Skin epidermis (tissue), 12 donors: ENCODE results near the gene HOXB3.
"Not testable (repeated sequence)": the region's sequence is repeated elsewhere in the genome, so short reads cannot be mapped to it uniquely, and the experiment has no call there.

Source experiments
- H3K27ac ChIP-seq, 21 experiments: fragments of 200-600 bp; sonication (generic) in 11 of 21; one replicate each; pipeline ENCODE4 v1.5.0; 2020; ENCODE audit warnings: mild to moderate bottlenecking in 3 of 21, inconsistent platforms in 2 of 21, moderate library complexity in 2 of 21
- H3K4me3 ChIP-seq, 7 experiments: fragments of 200-600 bp; sonication (generic) in 2 of 7; one replicate each; pipeline ENCODE4 v1.5.0; 2020; ENCODE audit warnings: inconsistent platforms in 2 of 7, mild to moderate bottlenecking in 2 of 7, moderate library complexity in 1 of 7

Gene HOXB3

DNA sequence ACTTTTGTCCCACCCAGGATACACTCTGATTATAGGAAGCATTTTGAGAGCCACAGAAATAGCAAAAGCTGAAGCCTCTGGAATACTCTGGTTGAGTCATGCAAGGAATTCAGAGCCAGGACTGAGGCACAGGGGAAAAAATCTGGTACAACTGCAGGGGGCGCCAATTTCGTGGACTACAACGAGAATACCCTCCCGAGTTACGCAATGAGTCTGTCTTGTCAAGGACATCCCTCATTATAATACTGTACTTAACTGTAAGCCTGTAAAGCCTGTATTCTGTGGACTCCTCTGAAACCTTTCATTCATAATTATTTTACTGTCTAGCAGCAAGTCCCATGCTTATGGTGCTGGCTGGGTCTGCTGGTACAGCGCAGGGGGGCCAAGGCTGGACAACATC, 67.0 kb downstream of the HOXB3 start:
- no peak overlapping the region for H3K27ac ChIP-seq
- no peak overlapping the region for H3K4me3 ChIP-seq

DNA sequence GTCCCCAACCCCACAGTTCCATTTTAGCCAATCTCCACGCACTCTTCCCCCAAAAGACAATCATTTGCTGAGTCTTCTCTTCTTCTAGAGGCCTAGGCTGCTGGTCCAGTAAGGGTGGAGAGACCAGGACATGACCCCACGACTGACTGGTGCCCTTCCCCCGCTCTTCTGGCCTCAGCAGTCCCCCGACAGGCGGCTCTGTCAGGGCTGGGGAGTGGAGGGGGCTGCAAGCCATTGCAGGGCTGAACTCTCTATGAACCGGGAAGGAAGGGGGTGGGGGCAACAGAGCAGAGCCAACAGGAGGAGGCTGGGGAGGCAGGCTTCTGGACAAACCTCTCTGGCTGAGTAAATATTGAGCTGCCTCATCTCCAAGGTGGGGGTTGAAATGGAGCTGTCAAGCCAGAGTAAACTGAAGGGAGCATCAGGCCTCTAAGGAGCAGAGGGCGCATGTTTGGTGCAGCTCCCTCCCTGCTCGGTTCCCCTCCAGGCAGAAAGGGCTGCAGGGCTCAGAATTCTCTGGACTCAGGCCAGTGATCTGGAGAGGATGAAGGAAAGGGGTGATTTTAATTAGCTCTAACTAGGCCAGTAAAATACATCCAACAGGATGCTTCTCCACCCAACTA, 67.9 kb downstream of the HOXB3 start:
- no peak overlapping the region for H3K27ac ChIP-seq

GRCh38 chr17:48520631-48521079, 69.4 kb downstream of the HOXB3 start:
- Histone ChIP-seq H3K4me3 (no peak overlapping the region), H3K27ac (no peak overlapping the region)

More for the DNA sequence above, 67.9 kb downstream of the HOXB3 start:
- H3K4me3 ChIP-seq = no peak overlapping the region

DNA sequence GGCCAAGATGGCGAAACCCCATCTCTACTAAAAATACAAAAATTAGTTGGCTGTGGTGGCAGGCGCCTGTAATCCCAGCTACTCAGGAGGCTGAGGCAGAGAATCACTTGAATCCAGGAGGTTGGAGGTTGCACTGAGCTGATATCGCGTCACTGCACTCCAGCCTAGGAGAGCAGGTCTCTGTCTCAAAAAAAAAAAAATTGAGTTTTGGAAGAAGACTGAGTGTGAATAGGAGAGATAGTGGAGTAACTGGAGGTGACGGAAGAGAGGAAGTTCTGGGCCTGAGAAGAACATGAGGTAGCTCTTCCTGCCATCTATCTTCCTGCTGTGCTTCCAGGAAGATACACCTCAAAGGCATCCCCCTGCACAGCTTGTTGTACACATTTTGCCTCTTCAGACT, 70.6 kb downstream of the HOXB3 start:
- Histone ChIP-seq H3K4me3 (no peak overlapping the region), H3K27ac (no peak overlapping the region)

DNA sequence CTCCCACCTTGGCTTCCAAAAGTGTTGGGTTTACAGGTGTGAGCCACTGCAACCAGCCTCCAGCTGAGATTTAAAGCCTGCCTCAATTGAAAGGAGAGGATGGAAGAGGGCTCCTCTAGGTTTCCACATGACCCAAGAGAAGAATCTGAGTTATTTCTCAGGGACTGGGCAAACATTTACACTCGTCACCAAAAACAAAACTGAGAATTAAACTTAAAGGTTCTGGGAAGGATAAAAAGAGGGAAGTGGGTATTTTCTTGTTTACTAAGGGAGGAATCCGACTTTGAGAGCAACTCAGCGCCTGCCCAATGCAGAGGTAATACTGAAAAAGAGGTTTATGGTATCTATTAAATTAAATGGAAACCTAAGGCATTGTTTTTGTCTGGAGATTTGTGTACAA, 72.6 kb downstream of the HOXB3 start:
- H3K4me3 ChIP-seq = no peak overlapping the region
- no peak overlapping the region for H3K27ac ChIP-seq

DNA sequence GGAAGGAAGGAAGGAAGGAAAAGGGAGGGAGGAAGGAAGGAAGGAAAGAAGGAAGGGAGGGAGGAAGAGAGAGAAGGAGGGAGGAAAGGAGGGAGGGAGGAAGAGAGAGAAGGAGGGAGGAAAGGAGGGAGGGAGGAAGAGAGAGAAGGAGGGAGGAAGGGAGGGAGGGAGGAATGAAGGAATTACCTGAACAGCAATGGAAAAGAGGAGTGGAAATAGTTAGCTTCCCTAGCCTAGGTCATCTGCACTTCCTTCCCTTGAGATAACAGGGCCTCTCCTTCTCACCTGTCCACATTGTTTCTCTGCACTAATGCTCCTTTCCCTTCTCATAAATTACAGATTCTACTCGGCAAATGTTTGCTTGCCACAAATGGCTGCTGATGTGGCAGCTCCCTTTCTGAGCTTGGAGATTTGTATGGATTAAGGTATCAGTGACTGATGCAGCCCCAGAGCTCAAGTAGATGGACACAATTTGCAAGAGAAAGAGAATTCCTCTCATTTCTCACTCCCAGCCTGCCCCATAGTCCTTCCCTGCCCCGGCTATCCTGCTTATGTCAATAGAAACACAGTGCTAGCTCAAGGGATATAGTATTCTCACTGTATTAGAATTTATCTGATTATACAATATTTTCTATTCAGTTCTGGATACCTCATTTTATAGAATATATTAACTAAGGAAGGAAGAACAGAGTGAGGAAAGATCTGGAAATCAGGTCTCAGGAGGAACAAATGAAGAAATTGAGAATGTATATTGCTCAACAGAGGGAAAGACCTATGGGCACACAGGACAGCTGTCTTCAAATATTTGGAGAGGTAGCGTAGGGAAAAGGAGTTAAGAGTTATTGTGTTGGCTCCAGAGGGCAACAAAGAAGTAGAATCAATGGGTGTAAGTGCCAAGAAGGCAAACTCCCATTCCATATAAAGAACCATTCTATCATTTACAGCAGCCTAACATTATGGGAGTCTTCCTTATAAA, 73.8 kb downstream of the HOXB3 start:
- Histone ChIP-seq H3K27ac (no peak overlapping the region), H3K4me3 (no peak overlapping the region)

DNA sequence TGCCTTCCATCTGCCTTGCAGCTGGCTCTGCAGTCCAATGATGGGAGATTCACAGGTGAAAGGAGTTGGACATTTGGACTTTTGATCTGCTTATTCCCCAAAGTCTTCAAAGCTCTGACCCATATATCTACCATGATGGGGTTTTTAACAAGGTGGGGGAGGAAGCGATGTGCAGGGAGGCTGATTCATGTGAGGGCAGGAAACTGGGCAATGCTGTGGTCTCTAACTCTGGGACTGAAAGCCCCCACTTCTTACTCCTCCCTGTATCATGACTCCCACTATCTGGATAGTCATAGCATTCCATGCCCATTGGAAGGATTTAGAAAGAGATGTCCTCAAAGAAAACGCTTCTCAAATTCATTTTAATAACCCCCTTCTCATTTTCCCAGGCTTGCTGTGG, 75.6 kb downstream of the HOXB3 start:
- no peak overlapping the region for H3K4me3 ChIP-seq
- H3K27ac ChIP-seq = no peak overlapping the region

- Histone ChIP-seq H3K4me3 (no peak overlapping the region), H3K27ac (no peak overlapping the region)
Observed at GRCh38 chr17:48513666-48514455, 76.2 kb downstream of the HOXB3 start.

DNA sequence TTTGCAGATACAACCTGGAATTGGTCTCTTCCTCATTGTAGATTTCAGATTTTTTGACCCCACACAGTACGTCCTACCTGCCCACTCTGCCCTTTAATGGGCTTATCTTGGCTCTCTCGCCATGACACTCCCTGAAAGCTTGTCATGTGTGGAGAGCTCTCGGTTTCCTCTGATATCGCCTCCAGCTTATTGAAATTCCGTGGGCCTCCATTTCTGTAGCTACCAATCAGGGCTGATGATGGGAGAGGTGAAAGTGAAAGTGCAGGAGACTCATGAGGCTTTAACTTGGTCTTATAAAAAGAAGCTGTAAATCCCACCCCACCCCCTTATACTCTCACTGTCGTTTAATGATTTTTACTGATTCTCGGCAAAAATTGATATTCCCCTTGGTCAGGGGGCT, 76.9 kb downstream of the HOXB3 start:
- Histone ChIP-seq H3K4me3 (no peak overlapping the region), H3K27ac (no peak overlapping the region)

- Histone ChIP-seq H3K4me3 (no peak overlapping the region), H3K27ac (peak overlapping the region in 6 of 21 experiments; percentile 26 to 69 (median 53))
Observed at GRCh38 chr17:48510761-48511604, 79.1 kb downstream of the HOXB3 start.

GRCh38 chr17:48510381-48510760, 79.7 kb downstream of the HOXB3 start:
- peak overlapping the region in 3 of 21 experiments; percentile 51 to 69 (median 64) for H3K27ac ChIP-seq
- H3K4me3 ChIP-seq = no peak overlapping the region

- H3K27ac ChIP-seq = not testable (repeated sequence)
Observed at GRCh38 chr17:48509708-48510107, 80.3 kb downstream of the HOXB3 start.

GRCh38 chr17:48506246-48506645, 83.8 kb downstream of the HOXB3 start:
- Histone ChIP-seq H3K4me3 (no peak overlapping the region), H3K27ac (peak overlapping the region in 4 of 21 experiments; percentile 6 to 61 (median 37))

More at GRCh38 chr17:48509708-48510107, 80.3 kb downstream of the HOXB3 start:
- not testable (repeated sequence) for H3K4me3 ChIP-seq

GRCh38 chr17:48505788-48506187, 84.3 kb downstream of the HOXB3 start:
- peak overlapping the region in 4 of 21 experiments; percentile 11 to 61 (median 37) for H3K27ac ChIP-seq
- H3K4me3 ChIP-seq = no peak overlapping the region

- Histone ChIP-seq H3K27ac (peak overlapping the region in 1 of 21 experiments; percentile 11), H3K4me3 (no peak overlapping the region)
Observed at GRCh38 chr17:48504953-48505352, 85.1 kb downstream of the HOXB3 start.

- H3K27ac ChIP-seq = no peak overlapping the region
- H3K4me3 ChIP-seq = no peak overlapping the region
Observed at GRCh38 chr17:48503747-48504146, 86.3 kb downstream of the HOXB3 start.

DNA sequence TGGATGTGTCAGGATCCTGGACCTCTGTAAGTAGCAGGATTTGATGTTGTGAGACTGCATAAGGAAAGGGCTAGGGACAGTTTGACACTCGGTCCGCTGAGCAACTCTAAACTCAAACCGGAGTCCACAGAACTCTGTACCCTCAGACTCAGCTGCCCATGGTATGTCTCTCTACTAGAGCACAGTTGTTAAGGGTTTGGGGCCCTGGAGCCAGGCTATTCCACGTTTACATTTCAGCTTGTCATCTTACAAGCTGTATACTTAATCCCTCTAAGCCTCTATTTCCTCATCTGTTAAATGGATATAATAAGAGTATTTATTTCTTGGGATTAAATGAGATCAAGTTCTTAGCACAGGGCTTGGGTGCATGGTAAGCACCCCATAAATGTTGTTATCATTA, 87.1 kb downstream of the HOXB3 start:
- Histone ChIP-seq H3K4me3 (no peak overlapping the region), H3K27ac (no peak overlapping the region)

GRCh38 chr17:48502312-48502711, 87.7 kb downstream of the HOXB3 start:
- no peak overlapping the region for H3K27ac ChIP-seq
- H3K4me3 ChIP-seq = no peak overlapping the region
